GM18508 (cell line): ENCODE data around the gene SLFN5.
"Not testable (repeated sequence)": the region's sequence is repeated elsewhere in the genome, so short reads cannot be mapped to it uniquely, and the experiment has no call there.

Source experiments
- ATAC-seq: cut with Tn5 transposase; IDR thresholded peaks from one replicate; pipeline ENCODE4 v1.9.1; 2021; ENCODE audit warnings: moderate number of reproducible peaks; ENCODE audit not compliant: insufficient read depth, unreplicated experiment

The SLFN5 gene

GRCh38 chr17:35287286-35287811 is 44.5 kb downstream of the SLFN5 start:
- no peak for ATAC-seq

GRCh38 chr17:35289222-35289621 is 46.4 kb downstream of the SLFN5 start:
- no peak for ATAC-seq

- no peak for ATAC-seq
Observed at GRCh38 chr17:35291802-35292201, 48.9 kb downstream of the SLFN5 start.

GRCh38 chr17:35293151-35293847 is 50.4 kb downstream of the SLFN5 start:
- no peak for ATAC-seq

- no peak for ATAC-seq
Observed at GRCh38 chr17:35294756-35295155, 51.9 kb downstream of the SLFN5 start.

- ATAC-seq, result no peak
Observed at GRCh38 chr17:35295686-35296085, 52.8 kb downstream of the SLFN5 start.

GRCh38 chr17:35297666-35298065 is 54.8 kb downstream of the SLFN5 start:
- ATAC-seq, result no peak

- no peak for ATAC-seq
Observed at GRCh38 chr17:35298639-35299038, 55.8 kb downstream of the SLFN5 start.

- no peak for ATAC-seq
Observed at GRCh38 chr17:35299135-35299534, 56.3 kb downstream of the SLFN5 start.

- ATAC-seq, result not testable (repeated sequence)
Observed at GRCh38 chr17:35309345-35309744, 66.5 kb downstream of the SLFN5 start.

- ATAC-seq, result no peak
Observed at GRCh38 chr17:35312346-35312745, 69.5 kb downstream of the SLFN5 start.

GRCh38 chr17:35312790-35313711 is 70.2 kb downstream of the SLFN5 start:
- no peak for ATAC-seq

- no peak for ATAC-seq
Observed at GRCh38 chr17:35313875-35314409, 71.1 kb downstream of the SLFN5 start.

GRCh38 chr17:35314415-35315216 is 71.7 kb downstream of the SLFN5 start:
- no peak for ATAC-seq

- no peak for ATAC-seq
Observed at GRCh38 chr17:35315283-35315682, 72.4 kb downstream of the SLFN5 start.

GRCh38 chr17:35315971-35316370 is 73.1 kb downstream of the SLFN5 start:
- ATAC-seq, result no peak

- no peak for ATAC-seq
Observed at GRCh38 chr17:35322749-35323148, 79.9 kb downstream of the SLFN5 start.
